NCI-H2196 (cell line): ENCODE results near the gene MRPS23.
"Not testable (repeated sequence)": the region's sequence is repeated elsewhere in the genome, so short reads cannot be mapped to it uniquely, and the experiment has no call there.

ENCODE experiments used
- DNase-seq: peaks from one replicate; lab custom pipeline; 2025; ENCODE audit not compliant: unreplicated experiment; lab: John Stamatoyannopoulos, UW

Gene MRPS23

DNA sequence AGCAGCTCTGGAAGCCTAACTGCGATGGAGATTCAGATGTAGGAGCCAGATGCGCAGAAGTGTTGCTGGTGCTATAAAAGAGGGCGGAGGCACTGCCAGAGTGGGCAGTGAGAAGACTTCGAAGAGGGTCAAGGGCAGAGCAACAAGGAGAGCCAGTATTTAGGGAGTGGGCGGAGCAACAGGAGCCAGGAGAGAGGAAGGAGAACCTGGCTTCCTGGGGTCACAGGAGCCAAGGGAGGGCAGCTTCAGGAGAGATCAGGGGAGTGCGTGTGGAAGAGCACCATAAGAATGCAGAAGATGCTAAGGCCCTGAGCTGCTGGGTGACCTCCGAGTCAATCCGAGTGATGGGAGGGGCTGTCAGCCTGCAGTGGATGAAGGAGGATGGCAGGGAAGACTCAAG is 14.4 kb upstream of the MRPS23 start:
- no peak for DNase-seq

DNA sequence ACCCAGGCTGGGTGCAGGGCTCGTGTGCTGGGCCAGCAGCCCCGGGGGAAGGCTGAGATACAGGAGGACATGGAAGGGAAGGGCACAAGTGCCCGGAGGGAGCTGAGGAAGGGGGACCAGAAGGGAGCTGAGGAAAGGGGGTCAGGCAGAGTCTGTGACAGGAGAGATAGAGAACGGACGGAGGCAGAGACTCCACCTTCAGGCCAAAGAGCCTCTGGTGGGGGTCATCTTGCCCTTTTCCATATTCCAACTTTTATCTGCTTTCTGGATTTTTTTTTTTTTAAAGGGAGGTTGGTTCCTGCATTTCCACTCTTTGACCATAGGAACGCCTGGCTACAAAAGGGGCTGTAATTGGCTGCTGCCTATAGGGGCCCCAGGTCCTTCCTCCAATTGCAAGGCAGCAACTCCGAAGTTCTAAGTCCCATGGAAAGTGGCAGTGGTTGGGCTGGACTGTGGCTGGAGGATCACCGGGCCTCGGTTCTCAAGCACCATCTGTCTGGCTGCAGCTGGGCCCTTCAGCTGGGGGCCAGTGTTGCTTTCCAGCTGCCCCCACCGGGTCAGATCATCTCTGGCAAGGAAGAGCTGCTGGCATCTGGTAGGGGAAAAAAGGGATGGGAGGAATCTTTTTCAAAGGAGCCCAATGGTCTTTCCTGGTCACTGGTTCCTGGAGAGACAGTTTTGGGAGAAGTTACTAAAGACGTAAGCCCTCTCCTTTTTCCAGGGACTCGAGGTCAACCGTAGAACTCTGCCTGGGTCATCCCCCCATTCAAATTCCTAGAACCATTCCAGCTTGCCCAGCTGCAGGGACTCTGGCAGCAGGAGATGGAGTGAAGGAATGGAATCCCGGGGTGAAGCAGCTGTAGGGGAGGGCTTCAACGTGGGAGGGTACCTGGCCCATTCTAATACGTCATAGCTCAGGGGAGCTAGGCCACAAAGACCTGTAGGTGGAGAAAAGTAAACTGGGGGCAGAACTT is 13.1 kb upstream of the MRPS23 start:
- DNase-seq: no peak

DNA sequence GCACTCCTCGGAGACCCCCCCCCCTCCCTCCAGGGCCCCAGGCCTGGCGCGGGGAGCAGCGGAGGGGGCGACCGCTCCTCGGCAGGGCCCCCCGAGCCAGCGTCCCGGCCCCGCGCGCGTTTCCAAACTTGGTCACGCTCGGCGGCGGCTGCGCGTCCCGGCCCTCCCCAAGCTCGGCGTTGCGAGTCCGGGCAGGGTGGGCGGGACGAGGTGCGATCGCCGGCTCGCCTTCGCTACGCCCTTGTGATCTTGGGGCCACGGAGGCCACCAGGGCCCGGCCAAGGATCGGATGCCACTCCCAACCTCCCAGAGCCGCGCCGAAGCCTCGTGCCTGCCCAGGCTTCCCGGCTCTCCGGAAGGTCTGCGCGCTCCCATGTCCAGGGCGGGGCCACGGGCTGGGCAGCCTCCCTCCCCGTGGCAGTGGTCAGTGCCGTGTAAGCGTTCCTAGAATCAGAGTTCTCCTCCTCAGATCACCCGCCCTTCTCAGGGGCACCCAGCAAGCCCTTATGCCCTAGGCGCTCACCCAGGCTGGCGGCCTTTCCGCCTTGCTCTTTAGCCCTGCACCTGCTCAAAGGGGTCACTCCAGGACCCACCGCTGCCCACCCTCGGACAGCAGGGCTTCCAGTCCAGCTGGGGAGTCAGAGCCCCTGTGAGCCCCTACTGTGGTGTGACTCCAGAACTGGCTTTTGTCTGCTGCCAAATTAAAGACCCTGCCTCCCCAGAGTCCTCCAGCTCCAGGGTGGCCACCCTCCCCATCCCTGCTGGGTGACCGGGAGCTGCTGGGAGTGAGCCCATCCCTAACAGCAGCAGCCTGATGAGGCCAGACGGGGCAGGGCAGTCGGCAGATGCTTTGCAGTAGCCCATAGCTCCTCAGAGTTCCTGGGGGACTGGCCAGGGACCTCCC is 12.2 kb upstream of the MRPS23 start:
- DNase-seq: no peak

DNA sequence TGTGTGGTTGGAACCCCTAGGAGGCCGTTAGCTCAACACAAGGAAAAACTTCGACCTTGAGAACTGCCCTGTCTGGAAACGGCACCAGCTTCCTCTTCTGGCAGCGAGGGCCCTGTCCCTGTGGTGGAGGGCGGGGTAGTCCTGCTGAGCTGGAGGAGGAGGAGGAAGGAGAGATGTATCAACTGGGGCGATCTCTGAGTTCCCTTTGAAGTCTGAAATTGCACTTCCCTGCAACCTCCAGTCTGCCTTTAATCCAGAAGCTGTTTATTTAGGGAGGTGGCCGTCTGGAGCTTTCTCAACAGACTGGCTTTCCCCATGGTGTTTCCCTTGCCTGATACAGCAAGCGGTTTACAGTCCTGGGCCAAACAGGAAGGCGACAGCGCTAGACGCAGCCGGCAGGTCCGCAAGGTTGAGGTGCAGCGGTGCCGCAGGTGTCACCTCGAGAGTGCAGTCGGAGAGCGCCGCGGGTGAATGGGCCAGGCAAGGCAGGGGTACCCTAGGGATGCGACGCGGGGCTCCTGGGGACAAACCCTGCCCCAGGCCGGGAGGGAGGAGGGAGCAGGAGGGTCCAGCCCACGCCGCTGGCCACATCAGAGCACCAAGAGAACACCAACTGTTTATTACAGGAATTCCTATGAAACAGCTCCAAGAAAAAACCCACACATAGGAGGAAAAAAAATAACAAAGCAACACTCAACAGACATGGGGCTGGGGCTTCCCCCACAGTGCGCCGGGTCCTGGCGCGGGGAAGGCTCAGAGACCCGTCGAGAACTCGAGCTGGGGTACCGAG is 11.4 kb upstream of the MRPS23 start:
- no peak for DNase-seq

DNA sequence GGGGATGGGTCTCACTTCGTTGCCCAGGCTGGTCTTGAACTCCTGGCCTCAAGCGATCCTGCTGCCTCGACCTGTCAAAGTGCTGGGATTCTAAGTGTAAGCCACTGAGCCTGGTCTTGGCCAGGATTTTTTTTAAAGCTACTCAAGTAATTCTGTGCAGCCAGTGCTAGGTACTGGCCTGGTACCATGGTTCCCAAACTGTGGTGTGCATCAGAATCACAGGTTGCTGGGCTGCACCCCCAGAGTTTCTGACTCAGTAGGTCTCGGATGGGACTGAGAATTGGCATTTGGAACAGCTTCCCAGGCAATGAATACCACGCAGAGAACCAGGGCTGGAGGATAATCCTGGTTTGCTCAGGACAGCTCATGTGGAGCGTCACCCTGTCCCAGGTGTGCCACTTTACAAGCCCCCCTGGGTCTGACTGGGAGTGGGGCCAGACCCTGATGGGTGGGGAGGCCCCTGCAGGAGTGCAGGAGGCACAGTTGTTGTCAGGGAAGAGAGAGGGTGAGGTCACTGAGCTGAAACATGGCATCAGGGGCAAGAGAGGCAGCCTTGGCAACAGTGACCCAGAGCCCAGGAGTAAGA is 10.7 kb upstream of the MRPS23 start:
- no peak for DNase-seq

DNA sequence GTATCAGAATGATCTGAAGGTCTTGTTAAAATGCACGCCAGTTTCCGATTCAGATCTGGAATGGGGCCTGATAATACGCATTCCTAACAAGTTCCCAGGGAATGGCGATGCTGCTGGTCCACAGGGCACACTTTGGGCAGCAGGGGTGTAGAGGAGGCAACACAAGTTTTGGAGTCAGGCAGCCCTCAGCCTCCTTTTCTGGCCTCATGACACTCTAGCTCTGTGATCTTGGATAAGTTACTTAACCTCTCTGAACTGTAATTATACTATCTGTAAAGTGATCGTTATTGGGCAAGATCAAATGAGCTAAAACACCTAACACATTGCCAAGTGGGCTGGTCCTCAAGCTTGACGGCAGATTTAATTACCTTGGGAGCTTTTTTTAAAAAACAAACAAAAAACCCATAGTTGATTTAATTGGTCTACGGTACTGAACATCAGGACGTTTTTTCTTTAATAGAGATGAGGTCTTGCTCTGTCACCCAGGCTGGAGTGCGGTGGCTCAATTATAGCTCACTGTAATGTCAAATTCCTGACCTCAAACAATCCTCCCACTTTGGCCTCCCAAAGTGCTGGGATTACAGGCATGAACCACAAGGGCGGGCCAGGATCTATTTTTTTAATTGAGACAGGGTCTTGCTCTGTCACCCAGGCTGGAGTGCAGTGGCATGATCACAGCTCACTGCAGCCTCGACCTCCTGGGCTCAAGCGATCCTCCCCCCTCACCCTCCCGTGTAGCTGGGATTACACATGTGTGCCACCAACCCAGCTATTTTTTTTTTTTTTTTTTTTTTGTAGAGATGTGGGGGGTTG is 10.0 kb upstream of the MRPS23 start:
- no peak for DNase-seq

GRCh38 chr17:57858838-57859237 is 9.0 kb upstream of the MRPS23 start:
- DNase-seq: no peak

DNA sequence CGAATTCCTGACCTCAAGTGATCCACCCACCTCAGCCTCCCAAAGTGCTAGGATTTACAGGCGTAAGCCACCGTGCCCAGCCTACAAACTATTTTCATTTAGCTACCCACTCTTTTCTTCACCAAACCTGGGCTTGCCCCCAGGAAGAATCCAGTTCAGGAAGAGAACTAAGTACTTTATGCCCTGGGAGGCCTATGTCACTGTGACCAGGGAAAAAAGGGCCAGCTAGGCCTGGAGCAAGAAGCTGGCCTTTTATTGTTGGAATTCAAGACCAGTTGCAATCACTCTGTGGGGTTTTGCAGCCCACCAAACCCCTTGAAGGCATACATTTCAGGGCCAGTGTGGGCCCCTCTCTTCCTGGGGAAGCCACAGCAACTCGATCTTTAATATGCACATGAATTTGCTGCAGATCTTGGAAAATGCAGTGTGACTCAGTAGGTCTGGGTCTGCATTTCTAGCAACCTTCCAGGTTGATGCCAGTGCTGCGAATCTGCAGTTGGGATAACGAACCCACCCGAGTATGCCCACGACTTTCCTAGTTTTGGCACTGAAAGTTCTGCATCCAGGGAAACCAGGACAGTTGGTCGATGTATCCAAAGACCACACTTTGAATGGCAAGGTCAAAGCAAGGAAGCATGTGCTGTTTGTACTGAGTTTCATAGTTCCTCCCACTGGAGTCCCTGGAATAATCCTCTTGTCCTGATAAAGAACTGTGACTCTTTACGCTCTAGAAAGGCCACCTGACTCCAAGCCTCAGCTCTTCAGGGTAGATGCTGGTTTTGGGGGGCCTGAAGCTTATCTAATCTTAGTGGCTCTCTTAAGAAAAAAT is 7.2 kb upstream of the MRPS23 start:
- DNase-seq: no peak

GRCh38 chr17:57855391-57856035 is 5.7 kb upstream of the MRPS23 start:
- DNase-seq: no peak

DNA sequence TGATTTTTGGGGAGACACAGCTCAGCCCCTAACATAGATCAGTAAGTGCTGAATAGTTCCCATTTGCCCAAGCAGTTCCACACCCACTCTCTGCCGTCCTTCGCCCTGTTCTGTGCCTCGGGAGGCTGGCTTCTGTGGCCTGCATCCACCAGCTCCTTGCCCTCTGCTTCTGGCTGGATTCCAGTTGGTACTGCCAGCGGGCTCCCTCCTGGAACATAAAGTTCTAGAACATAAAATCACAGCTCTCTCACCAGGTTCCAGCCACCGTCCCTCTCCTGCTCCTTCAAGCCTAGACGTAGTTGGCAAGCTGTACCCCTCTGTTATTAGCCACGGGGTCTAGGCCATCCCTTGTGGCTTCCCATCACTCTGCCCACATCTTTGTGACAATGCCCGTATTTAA is 3.9 kb upstream of the MRPS23 start:
- DNase-seq: no peak

- no peak for DNase-seq
Measured at GRCh38 chr17:57852955-57853328, 3.1 kb upstream of the MRPS23 start.

DNA sequence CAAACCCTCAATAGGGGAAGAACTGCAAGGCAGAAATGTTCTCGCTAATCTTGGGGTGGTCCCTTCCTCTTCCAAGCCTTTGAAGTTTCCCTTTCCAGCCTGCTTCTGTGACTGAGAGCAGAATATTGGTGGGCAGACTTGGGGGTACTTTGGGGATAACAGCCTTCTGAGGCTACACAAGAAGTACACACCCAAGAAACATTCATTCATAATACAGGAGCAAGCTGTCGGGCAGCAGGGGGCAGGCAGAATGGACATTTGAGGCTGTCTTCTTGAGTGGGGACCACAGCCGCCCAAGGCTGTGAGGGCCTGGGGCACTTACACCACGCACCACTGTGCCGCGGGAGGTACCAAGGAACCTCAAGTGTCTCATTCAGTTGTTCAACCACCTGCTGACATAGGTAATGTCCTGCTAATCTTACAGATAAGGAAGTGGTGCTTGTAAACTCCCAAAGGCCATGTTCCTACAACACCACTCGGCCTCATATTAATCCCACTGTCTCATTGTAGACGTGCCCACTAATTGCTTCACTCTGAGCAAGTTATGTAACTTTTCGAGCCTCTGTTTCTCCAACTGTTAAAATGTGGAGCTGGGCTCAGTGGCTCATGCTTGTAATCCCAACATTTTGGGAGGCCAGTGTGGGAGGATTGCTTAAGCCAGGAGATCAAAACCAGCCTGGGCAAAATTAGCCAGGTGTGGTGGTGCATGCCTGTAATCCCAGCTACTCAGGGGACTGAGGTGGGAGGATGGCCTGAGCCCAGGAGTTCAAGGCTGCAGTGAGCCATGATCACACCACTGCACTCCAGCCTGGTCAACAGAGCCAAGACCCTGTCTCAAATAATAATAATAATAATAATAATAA is 2.5 kb upstream of the MRPS23 start:
- DNase-seq: no peak

DNA sequence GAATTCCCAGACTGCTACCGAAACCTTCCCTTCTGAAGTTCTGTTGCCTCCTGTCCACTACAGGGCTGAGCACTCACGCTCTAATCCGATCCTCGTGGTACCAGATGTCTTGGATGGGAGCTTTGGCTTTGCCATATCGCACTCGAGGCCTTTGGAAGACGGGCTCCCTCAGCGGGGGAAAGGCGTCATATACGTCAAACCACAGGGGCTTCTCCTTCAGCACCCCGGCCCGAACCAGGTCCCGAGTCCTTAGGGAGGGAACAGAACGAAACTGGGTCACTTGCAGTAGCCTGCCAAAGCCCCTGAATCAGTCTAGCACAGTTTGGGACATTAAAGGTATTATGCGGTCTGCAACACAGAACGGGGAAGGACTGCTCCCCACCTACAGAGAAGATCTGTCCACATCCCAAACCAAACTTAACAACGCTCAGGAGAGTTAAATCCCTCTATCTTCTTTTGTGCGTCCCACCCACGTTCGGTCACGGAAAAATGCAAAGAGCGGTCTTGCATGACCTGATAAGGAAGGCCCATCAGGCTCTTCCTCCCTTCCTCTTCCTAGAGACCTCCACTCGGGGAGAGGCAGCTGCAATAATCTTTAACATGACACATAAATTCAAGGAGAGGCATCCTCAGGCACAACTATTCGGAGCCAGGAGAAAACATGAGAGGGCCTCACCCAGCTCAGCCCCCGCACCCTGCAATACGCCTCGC is 526 bp downstream of the MRPS23 start:
- no peak for DNase-seq

- DNase-seq: not testable (repeated sequence)
Measured at GRCh38 chr17:57846056-57846945, 3.5 kb downstream of the MRPS23 start.

- DNase-seq: no peak
Measured at GRCh38 chr17:57842280-57842679, 7.6 kb downstream of the MRPS23 start.

GRCh38 chr17:57839571-57839923 is 10.3 kb downstream of the MRPS23 start:
- DNase-seq: no peak
